Panc1 (cell line): ENCODE measurements around the gene ZFP1.

Experiments used
- CTCF ChIP-seq: fragments of 450-650 bp; IDR thresholded peaks from 2 replicates; pipeline ENCODE4 v1.5.1; 2017; ENCODE audit warnings: mild to moderate bottlenecking
- POLR2AphosphoS5 ChIP-seq: IDR thresholded peaks from 2 replicates; pipeline ENCODE4 v1.6.1; 2012; ENCODE audit warnings: mild to moderate bottlenecking, low read depth, low read length, moderate library complexity
- REST ChIP-seq, 2 experiments: IDR thresholded peaks; 2 replicates each; pipeline ENCODE4 v1.6.1; 2011 to 2012; ENCODE audit warnings: low read depth in 2 of 2, control low read depth in 1 of 2, low read length in 1 of 2, mild to moderate bottlenecking in 1 of 2, moderate library complexity in 1 of 2; ENCODE audit not compliant: insufficient read depth in 1 of 2
- TCF7L2 ChIP-seq: IDR thresholded peaks from 2 replicates; pipeline ENCODE4 v1.6.1; 2011; ENCODE audit warnings: mild to moderate bottlenecking, low read depth, low read length, inconsistent platforms

GRCh38 chr16:75181630-75182029 is 33.3 kb downstream of the ZFP1 start:
- TF ChIP-seq CTCF (no peak), POLR2AphosphoS5 (no peak), REST (IDR thresholded peaks at IDR 0.05; ENCODE audit: insufficient read depth in 1 of 2, low read depth in 2 of 2, low read length in 1 of 2) (no peak), TCF7L2 (no peak)
